AG09319 (cell line): ENCODE results near the gene EXD2.

ENCODE experiments used
- DNase-seq: peaks from one replicate; pipeline ENCODE4 v3.0.0-alpha.2; 2010; ENCODE audit warnings: low read depth; ENCODE audit errors: extremely low read depth
- TF ChIP-seq, protein P1 (sequence below): IDR thresholded peaks from 2 replicates; pipeline ENCODE4 v1.5.1; 2011; ENCODE audit warnings: low read depth, mild to moderate bottlenecking, inconsistent platforms, low read length, moderate library complexity

EXD2 gene, protein sequence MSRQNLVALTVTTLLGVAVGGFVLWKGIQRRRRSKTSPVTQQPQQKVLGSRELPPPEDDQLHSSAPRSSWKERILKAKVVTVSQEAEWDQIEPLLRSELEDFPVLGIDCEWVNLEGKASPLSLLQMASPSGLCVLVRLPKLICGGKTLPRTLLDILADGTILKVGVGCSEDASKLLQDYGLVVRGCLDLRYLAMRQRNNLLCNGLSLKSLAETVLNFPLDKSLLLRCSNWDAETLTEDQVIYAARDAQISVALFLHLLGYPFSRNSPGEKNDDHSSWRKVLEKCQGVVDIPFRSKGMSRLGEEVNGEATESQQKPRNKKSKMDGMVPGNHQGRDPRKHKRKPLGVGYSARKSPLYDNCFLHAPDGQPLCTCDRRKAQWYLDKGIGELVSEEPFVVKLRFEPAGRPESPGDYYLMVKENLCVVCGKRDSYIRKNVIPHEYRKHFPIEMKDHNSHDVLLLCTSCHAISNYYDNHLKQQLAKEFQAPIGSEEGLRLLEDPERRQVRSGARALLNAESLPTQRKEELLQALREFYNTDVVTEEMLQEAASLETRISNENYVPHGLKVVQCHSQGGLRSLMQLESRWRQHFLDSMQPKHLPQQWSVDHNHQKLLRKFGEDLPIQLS

DNA sequence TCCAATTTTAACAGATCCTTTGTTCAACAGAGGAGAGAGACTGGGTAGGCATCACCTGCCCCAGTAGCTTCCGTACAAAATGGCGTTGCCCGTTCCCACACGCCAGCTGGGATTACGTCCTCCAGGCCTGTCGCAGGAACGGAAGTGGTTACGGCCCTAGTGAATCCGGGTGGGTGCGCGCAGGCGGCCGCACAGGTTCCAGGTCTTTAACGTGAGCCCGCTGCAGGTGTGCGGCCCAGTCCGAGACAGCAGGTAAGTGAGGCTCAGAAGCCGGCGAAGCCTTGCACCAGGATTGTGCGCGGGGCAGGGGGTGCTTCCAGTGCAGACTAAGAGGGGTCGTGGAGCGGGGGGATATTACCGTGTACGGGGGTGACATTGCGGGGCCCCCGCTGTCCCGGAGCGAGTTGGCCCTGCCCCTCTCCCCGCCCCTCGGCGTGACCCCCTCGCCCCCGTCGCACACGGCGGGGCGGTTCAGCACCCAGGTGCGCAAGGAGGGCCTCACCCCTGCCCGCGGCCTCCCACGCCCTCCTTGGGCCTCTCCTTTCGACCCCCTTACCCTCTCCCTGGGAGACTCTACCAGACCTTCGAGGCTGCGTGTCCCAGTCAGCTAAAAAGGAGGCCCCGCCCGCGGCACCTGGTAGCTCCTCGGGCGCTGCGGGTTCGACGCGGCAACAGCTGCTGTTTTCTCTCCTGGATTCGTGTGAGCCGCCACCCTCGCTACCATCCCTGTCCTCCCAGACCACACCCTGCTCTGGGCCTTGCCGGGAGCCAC lies at the start of gene EXD2:
TSS of gene EXD2 (plus strand) at position 159 of the 772 bp plus-strand sequence. CDS start 17,973 bp downstream, outside the sequence.
- DNase-seq, result peak; percentile 49
- TF ChIP-seq, protein P1, sequence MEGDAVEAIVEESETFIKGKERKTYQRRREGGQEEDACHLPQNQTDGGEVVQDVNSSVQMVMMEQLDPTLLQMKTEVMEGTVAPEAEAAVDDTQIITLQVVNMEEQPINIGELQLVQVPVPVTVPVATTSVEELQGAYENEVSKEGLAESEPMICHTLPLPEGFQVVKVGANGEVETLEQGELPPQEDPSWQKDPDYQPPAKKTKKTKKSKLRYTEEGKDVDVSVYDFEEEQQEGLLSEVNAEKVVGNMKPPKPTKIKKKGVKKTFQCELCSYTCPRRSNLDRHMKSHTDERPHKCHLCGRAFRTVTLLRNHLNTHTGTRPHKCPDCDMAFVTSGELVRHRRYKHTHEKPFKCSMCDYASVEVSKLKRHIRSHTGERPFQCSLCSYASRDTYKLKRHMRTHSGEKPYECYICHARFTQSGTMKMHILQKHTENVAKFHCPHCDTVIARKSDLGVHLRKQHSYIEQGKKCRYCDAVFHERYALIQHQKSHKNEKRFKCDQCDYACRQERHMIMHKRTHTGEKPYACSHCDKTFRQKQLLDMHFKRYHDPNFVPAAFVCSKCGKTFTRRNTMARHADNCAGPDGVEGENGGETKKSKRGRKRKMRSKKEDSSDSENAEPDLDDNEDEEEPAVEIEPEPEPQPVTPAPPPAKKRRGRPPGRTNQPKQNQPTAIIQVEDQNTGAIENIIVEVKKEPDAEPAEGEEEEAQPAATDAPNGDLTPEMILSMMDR, result no peak

DNA sequence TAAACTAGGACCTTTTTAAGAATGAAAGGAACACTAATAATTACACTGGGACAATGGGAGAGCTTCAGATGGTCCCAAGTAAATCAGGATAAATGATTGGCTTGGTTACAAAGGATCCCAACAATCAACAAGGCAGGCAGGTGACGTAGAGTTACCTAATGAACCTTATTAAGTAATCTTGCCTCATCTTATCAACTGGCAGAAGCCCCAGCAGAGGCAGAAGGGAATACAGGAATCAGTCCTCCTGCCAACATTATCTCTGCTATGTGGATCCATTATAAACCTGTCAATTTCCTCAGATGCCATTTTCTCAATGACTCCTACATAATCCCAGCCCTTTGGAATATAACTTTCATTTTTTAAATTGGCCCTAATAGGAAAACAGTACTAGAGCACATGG lies 49.7 kb upstream of the EXD2 start:
- no peak for DNase-seq
- TF ChIP-seq, protein P1, result no peak

DNA sequence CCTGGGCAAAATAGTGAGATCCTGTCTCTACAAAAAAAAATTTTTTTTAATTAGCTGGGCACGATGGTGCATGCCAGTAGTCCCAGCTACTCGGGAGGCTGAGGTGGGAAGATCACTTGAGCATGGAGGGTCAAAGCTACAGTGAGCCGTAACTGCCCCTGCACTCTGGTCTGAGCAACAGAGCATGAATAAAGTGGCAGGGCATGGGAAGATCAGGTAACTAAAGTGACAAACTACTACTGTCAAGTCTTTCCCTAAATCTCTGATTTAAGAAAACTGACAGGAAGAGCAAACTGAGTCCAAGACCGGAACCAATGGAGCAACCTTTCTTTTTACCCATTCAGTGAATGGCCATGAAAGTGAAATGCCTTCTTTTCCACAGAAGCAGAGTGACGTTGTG lies 49.2 kb upstream of the EXD2 start:
- DNase-seq, result no peak
- TF ChIP-seq, protein P1, result no peak

DNA sequence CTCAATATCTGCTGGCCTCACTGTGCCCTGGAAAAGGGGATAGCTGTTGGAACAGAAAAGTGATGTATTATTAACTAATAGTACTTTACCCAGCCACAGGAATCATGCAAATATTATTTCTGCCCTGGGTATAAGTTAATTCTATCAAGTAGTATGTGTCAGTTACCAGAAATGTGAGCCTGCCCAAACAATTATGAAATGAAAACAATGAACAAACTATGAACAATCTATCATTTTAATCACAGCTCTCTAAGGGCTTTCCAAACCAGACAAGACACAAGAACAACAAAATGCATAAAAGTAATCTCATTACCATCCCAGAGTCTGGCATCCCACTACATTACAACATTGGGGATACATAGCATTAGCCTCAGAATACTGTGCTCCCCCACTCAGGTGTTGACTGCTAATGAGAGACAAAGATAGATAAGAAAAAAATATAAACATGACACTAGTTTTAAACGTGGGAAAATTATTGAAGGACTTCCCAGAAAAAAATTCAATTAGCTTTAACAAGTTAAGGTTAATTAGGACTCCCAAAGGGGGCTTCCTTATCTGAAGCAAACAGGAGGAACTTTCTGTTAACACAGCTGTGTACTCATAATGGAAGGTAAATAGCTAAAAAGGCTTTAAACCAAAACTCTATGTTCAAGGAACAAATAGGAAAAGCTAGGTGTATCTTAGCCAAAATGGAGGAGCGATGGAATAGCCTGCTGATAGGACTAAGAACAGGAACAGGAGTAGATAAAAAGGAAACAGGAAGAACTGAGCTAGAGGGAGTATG lies 41.6 kb upstream of the EXD2 start:
- TF ChIP-seq, protein P1, result no peak
- no peak for DNase-seq

DNA sequence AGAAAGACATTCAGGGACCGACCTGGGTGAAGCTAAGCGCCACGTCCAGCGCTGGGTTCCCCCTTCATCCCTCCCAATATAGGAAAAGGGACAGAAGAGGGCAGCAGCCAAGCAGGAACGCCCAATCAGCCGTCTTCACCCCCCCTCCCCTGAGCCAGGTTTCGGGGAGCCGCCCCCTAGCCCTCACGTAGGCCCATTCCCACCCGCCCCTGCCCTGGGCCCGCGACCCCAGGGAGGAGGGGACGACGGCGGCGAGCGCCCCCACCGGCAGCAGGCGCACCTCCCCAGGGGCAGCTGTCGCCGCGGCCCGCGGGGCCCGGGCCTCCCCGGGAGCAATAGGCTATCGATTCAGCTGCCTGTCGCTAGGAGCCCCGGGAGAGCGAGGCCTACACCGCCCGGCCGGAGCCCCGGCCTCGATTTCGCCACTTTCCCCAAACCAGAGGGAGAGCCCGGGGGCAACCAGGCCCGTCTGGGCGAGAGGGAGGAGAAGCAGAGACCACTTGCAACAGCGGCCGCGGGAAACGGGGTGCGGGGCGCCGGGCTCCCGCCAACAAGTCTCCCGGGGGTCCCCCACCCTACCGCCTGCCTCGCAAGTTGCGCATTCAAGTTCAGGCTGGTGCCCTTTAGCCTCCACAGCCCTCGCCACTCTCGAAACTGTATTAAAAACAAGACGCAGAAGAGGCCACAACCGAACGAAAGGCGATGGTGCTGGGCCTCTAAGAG lies 39.7 kb upstream of the EXD2 start:
- TF ChIP-seq, protein P1, result peak; percentile 29
- no peak for DNase-seq

DNA sequence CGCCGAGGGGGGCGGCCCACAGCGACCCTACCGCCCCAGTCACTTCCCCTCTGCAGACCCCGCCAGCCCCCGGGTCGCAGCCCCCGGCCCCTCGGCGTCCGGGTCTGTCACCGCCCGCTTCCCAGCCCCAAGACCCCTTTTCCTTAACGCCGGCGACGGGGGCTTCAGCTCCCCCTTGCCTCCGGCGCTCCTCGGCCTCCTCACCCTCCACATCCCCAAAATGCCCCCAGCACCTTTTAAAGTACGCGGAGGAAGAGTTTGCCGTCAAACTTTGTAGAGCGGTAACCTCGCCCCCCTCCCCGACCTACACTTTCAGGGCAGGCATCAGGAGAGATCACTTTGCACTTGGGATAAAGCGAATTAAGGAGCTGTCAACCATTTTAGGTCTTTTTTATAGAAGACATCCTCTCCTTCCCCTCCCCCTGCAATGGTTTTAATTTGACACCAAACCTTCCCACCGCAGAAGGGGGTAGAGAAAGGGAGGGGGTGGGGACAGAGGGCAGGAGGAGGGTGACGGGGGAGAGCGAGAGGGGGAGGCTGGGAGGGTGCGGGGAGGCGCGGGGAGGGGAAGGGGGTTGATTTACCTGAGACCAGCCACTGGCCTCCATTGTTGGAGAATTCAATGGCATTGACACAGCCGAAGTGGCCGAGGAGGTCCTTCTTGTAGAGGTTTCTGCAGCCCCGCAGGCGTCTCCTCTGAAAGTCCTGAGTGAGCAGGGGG lies 39.0 kb upstream of the EXD2 start:
- no peak for DNase-seq
- TF ChIP-seq, protein P1, result no peak
